Amniotic epithelial cell (primary cell): Measurements from ENCODE around the gene CACNA1F.

Source experiments
- DNase-seq: peaks from one replicate; pipeline ENCODE4 v3.0.0-alpha.2; 2010; ENCODE audit warnings: low read depth

The CACNA1F gene

DNA sequence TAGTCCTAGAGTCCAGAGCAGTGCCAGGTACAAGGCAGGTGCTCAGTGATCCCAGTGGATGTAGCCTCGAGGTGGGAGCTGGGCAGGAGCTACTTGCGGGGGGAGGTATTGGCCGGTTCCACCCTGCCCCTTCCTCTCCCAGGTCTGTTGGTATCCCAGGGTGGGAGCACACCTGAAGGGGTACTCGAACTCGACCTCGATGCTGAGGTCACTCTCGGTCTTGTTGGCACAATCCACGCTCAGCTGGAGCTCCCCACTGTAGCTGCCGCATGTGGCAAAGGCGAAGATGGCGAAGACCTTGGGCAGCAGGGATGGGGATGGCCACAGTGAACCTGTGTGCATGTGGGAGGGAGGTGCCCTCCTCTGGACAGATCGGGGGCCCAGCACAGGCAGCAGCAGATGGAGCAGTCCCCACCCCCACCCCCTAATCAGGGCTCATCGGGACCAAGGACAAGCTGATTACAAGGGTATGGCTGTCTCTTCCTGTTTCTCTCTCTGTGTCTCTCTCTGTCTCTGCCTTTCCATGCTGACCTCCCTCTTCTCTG is 35.5 kb downstream of the CACNA1F start:
- DNase-seq, result no peak

- DNase-seq, result no peak
Observed at GRCh38 chrX:49193542-49193964, 39.6 kb downstream of the CACNA1F start.

DNA sequence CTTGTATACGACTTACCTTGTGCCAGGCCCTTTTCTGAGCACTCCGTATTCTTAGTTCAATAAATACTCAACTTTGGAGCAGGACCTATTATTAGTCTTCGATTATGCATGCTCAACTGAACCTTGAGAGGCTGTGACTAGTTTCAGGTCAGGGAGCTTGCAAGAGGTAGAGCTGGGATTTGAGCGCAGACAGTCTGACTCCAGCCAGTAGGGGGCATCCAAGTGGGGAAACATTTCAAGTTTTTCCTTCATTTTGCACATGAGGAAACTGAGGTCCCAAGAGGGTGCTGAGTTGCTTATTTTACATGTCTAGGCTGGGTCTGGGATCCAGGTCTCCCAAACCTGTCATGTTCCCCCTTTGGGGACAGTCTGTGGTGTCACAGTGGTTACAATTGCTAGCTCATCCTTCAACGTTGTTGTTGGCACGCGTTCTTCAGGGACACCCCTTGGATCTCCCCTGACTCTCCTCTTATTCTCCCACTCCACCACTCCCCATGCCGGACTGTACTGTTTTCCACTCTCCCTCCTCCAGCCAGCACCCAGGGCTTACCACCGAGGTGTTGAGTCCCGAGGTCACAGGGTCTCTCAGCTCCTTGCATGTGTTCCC is 40.3 kb downstream of the CACNA1F start:
- DNase-seq, result peak; percentile 26

- DNase-seq, result no peak
Observed at GRCh38 chrX:49191574-49192011, 41.5 kb downstream of the CACNA1F start.

GRCh38 chrX:49190821-49191573 is 42.1 kb downstream of the CACNA1F start:
- DNase-seq, result peak; percentile 100

DNA sequence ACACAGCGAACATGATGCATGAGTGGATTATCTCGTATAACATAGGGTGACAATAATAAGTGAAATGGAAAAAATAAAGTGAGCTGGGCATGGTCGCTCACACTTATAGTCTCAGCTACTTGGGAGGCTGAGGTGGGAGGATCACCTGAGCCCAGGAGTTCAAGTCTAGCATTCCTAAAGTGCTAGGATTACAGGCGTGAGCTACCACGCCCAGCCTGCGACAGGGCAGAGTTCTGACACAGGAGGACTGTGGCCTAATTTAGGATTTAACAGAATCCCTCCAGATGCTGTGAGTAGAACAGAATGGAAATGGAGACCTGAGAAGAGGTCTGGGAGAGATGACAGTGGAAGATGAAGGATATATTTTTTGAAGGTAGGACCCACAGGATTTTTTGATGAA is 43.5 kb downstream of the CACNA1F start:
- DNase-seq, result no peak

DNA sequence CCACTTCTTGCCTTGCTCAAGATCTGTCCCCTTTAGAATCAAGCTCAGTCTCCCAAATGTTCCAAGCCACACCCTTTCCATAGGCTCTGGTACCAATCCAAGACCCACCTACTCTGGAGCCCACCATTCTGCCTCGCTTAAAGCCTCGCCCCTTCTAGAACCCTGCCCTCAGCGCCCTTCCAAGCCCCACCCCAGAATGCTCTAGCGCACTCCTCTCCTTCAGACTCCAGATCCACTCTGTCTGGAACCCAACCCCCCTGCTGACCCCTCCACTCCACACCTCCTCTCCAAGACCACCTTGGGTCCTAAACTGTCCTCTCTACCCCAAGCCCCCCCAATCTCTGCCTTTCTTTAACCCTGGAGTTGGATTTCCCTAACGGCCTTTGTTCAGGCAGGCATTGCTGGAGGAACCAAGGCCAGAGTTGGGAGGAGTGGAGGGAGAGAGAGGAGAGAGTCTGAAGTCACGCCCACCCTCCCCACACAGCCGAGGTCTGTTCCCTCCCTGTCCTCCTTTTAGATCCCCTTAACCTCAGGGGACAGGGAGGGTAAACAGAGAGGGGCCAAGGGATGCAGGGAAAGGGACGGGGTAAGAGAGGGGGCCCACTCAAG is 44.6 kb downstream of the CACNA1F start:
- DNase-seq, result no peak

DNA sequence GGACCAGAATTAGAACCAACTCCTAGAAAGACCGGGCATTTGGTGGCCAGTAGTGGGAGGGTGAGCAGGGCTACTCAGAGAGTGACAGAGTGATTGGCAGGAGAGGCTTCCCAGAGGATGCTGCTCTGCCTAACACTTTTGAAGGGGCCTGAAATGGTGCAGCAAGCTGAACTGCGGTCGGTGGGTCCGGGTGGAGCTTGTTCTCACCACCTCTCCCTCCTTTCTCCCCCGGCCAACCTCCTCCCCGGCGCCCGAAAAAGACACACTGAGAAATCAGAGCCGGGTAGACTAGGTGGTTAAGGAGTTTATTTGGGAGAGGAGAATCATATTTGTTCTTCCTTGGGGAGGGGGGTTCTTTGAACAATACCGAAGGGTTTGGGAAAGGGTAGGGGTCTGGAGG is 45.6 kb downstream of the CACNA1F start:
- no peak for DNase-seq

GRCh38 chrX:49187028-49187394 is 46.1 kb downstream of the CACNA1F start:
- no peak for DNase-seq

DNA sequence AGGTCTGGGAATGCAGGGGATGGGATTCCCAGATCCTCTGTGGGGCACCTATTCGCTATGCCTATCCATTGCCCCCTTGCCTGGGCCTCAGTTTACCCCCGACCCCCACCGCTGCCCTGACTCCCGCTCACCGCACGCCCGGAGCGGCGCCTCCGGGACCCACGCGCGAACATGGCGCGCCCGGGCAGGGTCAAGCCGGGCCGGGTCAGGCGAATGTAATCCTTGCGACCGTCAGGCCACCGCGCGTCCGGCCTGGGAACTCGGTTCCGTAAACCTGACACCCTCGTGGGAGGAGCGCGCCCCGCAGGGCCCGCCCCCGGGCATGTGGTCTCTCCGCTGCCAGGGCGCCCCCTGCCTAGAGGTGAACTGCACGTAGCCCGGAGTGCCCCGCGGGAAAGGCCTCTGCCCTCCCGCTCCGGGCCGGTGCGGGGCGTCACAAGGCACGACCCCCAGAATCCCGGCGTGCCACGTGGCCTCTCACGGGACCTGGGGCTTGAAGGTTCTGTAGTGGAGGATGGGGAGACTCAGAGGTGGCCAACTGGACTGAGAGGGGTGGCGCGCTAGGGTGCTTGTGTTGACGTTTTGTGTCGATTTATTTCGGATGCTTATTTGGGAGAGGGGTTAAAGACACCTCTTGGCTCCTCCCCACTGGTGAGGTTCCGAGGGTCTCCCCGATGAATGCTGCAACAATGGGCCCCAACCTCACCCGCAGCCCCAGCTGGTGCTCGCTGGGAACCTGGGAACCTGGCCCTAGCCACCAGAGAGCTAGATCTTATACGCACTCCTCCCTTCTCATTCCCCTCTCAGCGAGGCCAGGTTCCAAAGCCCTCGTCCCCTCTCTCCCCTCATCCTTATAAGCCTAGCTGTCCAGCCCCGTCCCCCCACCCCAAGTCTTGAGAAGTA is 46.8 kb downstream of the CACNA1F start, which contains the start of gene PRICKLE3:
TSS of gene PRICKLE3 (minus strand) at position 249 of the 903 bp plus-strand sequence. CDS start at position 173, 76 bp downstream.
- DNase-seq, result peak; percentile 46

DNA sequence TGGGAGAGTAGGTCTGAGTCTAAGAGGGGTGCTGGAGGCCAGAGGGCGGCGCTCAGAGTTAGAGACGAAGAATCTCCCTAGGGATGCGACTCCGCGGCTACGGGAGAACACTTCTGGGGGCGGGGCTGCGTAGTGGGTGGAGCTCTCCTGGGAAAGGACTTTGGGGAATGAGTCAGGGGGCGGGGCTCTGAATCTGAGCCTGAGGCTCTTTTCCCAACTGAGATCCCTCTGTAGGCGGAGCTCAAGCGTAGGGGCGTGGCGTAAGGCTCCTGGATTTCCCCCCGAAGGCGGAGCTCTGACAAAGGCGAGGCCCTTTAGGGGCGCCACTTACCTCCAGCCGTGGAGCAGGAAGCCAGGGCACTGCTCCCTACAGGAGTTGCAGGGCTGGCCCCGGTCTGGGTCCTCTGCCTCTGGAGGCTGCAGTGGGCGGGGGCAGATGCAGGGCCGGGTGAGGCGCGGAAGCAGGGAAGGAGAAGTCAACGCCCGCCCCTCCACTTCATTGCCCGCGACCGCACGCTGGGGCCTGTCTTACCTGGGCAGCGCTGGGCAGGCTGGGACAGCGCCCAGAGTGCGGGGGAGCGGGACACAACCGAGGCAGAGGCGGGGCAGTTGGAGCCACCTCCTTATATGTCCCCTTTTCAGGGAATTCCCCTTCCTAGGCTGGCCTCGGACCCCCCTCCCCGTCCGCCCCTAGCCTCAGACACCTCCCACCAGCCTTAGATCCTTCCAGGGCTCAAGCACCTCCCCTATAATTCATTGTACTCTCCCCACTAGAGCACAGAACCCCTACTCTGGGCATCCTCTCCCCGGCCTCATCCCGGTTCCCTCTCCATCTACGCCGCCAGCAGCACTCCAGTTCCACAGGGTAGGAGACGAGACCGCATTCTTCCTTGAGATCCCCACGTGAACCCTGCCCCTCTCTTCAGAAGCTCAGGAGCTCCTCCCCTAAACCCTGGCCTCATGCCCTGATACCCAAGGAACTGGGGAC is 48.6 kb downstream of the CACNA1F start:
- DNase-seq, result peak; percentile 86

DNA sequence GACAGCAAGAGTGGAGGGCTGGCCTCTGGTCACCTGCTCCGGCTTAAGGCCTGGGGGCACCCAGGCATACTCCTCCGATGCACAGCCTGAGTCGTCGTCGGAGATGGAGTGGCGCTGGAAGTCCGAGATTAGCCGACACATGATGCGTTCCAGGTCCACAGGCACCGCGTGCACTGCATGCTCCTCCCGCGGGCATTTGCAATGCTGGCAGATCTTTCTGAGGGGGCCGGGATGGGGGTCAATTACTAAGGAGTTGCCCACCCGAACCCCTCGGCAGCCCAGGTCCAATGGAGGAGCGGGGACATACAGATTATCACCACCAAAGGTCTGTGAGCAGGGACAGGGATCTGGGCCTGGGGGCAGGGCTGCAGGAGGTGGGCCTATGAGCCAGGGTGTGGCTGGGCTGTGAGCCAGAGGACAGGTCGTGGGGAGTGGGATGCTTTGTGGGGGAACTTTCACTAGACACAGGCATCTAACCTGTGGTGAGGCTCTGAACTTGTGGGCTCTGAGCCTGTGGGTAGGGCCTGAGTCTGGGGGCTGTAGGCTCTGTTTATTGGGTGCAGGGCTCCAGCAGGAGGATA is 49.3 kb downstream of the CACNA1F start:
- DNase-seq, result no peak

DNA sequence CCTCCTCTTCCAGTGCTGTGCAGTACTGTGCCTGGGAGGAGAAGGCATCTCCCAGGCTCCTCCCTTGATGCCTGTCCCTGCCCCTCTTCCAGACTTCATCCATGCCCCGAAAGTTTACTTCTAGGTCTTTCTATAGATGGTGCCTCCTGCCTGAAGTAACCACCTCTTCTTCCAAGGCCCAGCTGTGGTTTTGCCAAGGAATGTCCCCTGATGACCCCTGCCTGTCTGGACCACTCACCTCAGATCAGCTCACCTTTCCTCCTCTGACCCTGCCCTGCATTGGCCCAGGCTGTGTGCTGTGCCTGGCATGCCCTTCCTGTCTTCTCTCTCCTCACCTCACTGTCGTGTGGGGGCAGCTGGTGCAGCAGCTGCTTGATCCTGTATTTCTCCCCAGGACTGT is 53.8 kb downstream of the CACNA1F start:
- no peak for DNase-seq

DNA sequence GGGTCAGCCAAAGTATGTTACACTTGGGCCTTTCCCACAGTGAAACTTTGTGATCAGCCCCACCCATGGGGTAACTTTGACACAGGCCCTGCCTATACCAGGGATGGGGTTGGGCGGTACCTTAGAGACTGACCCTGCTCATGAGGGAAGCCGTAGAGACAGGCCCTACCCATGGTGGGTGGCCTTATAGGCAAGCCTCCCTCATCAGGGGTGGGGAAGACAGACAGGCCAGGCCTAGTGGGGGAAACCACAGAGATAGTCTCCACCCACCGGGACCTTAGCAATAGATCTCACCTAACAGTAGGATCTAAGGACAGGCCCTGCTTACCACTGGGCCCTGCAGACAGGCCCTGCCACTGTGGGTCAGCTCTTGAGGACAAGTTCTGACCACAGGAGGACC is 54.6 kb downstream of the CACNA1F start:
- DNase-seq, result no peak

- no peak for DNase-seq
Observed at GRCh38 chrX:49177873-49178480, 55.2 kb downstream of the CACNA1F start.

DNA sequence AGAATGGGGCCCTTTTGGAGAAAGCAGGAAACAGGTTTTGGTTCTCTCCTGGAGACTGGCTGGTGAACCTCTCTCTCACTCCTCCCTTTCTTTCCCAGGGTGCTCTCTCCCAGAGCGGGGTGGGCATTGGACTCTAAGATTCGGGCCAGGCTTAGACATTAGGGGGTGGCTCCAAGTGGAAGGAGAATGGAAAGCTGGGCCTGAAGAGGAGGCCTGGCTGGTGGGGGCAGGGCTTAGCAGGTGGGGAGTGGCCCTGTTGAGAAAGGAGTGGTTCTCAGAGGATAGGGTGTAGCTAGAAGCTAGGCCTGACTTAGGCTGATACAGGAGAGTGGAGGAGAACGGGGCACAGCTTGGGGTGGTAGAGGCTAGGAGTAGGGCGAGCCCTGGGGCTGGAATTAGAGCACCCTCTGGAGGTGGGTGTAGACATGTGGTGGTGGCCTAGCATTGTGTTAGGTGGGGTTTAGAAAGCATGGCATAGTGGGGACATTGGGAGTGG is 55.8 kb downstream of the CACNA1F start:
- DNase-seq, result peak; percentile 24

DNA sequence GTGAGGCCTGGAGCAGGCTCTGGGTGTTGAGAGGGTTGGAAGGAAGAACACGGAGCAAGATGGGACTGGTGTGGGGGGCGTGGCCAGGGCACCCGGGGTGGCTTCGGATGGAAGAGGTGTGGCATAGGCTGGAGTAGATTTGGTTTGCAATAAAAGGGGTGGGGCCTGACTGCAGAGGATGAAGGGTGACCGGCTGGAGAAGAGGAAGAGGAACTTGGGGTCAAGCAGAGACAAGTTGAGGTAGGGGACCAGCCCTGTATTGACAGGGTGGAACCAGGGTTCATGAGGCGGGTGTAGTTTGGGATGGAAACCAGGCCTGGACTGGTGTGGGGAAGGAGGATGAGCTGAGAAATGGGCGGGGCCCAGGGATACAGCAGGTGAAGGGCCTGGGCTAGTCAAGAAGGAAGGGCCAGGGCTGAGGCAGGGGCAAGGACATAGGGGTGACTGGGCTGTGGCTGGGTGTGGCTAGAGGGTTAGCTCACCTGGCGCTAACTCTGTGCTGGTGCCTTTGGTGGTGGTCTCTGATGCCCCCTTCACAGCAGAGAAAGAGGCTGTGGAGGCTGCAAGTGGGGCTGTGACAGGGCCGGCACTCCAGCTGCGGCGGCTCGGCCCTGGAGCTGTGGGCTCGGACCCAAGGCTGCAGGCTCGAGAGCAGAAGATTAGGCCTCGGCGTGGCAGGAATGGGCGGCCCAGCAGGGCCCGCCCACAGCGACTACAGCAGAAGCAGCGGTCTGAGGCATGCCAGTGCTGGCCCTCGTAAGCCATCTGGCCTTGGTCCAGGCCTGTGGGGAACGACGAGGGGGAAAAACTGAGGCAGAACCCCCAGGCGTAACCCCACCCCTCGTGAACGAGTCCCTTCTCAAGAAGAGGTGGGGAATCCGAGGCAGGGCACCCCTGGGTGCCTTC is 56.5 kb downstream of the CACNA1F start:
- peak; percentile 28 for DNase-seq

DNA sequence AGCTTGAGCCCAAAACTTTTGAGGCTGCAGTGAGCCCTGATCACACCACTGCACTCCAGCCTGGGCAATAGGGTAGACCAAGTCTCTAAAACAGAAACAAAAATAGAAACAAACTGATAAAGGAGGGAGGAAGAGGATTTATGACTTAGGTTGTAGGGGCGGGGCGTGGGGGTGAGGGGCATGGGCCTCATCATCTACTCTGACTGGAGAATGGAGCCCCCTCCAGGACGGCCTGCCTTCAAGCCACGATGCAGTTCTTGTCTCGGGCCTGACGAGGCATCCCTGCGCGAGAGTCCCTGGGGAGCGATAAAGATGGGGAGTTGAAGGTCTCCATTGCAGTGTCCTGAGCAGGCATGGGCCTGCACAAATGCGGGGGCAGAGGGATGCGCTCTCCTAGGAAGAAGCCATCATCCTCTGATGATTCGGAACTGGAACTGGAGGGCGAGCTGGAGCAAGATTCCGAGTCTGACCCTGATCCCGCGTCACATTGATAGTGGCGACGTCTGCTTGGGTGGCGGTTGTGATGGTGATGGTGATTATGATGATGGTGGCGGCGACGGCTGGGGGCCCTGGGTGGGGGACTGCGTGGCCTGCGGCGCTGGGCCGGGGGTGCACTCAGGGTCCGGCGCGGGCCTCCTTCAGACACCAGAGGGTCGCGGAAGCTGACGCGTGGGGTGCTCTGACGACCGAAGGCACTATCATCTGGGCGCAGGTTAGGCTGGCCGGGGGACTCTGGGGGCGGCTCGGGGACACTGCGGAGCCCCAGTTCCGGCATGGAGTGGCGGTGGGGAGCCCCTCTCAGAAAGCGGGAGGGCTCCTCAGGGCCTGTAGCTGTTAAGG is 57.5 kb downstream of the CACNA1F start:
- no peak for DNase-seq
